GM11168 (cell line): Measurements from ENCODE around the gene MED15.
"Not testable (repeated sequence)": the region's sequence is repeated elsewhere in the genome, so short reads cannot be mapped to it uniquely, and the experiment has no call there.

Source experiments
- in situ Hi-C: fragments of 300-500 bp; cut with MboI; formaldehyde crosslinking; loops from one replicate; pipeline ENCODE4 v1.12.0; 2022; ENCODE audit warnings: low sequenced_read_pairs; ENCODE audit not compliant: unreplicated experiment

Gene MED15, protein sequence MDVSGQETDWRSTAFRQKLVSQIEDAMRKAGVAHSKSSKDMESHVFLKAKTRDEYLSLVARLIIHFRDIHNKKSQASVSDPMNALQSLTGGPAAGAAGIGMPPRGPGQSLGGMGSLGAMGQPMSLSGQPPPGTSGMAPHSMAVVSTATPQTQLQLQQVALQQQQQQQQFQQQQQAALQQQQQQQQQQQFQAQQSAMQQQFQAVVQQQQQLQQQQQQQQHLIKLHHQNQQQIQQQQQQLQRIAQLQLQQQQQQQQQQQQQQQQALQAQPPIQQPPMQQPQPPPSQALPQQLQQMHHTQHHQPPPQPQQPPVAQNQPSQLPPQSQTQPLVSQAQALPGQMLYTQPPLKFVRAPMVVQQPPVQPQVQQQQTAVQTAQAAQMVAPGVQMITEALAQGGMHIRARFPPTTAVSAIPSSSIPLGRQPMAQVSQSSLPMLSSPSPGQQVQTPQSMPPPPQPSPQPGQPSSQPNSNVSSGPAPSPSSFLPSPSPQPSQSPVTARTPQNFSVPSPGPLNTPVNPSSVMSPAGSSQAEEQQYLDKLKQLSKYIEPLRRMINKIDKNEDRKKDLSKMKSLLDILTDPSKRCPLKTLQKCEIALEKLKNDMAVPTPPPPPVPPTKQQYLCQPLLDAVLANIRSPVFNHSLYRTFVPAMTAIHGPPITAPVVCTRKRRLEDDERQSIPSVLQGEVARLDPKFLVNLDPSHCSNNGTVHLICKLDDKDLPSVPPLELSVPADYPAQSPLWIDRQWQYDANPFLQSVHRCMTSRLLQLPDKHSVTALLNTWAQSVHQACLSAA

GRCh38 chr22:20507253-20508066 is at the start of gene MED15:
Gene MED15 (plus strand): TSS chr22:20507610. CDS start chr22:20507679, 69 bp downstream.
- in situ Hi-C loops: no loop called here

DNA sequence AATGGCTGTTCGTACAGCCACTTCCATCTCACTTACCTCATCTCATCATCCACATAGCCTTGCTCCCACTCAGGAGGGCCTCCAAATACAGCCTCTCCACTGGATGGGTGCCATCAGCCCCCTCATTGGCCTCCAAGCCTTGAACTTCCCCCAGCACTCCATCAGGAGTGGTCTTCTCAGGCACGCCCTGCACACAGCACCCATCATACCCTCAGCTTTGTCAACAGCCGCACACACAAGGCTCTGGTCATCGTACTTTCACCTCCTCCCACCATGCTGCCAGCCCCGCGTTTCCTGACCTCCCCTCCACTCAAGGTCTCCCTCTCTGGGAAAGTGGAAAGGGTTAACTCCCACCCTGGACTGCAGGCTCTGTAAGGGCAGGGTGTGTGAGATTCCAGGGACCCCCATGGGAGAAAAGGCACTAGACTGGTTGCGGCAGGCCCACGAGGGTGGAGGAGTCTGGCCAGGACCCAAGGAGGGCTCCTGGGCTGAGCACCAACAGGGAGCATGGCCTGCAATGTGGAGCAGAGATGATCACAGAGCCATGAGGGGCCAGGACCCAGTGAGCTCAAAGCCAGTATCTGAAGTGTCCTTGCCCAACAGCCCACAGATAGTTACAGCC is 48.8 kb upstream of the MED15 start:
- in situ Hi-C loops: no loop called here

GRCh38 chr22:20459152-20459542 is 48.3 kb upstream of the MED15 start:
- in situ Hi-C loops: no loop called here

DNA sequence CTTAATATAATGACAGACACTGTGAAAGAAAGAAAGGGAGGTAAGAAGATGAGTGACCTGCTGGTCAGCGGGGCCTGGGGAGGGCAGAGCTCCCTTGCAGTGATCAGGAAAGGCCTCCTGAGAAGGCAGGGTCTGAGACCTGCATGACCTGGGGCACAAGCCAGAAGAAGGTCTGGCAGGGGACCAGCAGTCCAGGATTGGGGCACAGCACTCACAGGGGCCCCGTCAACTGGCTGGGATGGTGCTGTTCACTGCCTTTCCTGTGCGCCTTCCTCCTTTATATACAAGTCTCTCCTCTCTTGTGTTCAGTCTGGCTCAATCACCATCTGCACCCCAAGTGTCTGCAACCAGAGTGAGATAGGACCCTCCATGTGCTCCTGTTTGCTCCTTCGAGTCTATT is 47.5 kb upstream of the MED15 start:
- in situ Hi-C loops: no loop called here

DNA sequence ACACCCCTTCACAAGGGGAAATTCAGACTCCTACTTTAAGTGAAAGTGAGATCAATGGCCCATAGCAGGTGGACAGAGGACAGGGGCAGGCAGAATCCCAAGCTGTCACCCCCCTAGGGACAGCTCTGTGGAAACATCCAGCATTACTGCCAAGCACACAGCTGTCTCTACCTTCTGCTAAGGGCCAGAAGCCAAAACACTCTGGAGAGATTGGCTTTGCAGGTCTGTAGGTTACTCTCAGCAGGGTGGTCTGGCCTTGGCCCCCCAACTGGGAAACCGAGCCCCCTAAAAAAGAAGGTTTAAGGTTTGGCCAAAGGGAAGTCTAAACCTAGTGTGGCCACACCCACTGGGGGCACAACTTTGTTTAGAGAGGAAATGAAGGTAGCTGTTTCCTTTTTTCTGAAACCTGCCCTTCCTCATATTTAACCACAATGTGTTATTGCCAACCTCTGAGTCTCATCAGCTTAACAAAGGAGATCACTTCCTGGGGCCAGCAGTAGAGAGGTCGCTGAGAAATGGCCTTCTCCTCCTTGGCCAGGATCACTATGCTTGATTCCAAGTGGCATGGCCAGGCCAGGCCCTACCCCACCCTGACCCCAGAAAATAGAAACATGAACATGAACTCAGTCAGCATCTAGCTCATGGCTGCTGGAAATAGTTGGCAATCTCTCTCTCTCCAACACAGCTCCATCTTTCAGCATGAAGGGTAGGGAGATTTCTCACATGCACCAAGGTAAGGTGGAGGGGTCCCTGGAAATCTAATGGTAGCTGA is 43.9 kb upstream of the MED15 start:
- in situ Hi-C loops: no loop called here

DNA sequence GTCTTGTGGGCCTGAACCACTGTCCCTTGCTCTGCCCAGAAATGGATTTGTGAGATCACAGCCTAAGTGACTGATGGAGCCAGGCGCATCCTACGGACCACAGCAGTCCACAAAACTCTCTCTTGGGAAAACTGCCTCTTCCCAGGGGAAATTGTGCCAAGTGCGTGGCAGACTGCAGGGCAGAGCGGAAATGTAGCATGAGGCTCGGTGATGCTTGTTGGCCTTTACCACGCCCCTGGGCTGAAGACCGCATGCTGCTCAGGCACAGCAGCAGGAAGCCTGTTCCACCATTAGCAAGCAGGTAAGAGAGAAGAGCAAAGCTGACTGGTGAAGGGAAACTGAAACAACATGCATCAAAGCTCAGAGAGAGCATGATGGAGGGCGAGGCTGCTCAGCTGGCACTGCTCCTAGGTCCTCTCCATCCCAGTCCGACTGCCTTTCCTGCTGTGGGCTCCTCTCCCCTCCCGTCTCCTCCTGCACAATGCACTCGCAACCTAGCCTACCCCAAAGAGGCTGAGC is 43.3 kb upstream of the MED15 start:
- in situ Hi-C loops: no loop called here

- in situ Hi-C loops: no loop called here
These were observed 42.3 kb upstream of the MED15 start for GRCh38 chr22:20464912-20465758.

DNA sequence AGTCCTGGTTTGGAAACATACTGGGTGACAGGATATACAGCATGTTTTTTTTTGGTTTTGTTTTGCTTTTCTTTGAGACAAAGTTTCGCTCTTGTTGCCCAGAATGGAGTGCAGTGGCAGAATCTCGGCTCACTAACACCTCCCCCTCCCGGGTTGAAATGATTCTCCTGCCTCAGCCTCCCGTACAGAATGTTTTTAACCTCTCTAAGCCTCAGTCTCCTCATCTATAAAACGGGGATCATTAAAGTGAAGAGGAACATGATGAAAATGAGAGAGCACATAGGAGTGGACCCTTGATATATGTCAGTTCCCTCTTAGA is 41.7 kb upstream of the MED15 start:
- in situ Hi-C loops: no loop called here

DNA sequence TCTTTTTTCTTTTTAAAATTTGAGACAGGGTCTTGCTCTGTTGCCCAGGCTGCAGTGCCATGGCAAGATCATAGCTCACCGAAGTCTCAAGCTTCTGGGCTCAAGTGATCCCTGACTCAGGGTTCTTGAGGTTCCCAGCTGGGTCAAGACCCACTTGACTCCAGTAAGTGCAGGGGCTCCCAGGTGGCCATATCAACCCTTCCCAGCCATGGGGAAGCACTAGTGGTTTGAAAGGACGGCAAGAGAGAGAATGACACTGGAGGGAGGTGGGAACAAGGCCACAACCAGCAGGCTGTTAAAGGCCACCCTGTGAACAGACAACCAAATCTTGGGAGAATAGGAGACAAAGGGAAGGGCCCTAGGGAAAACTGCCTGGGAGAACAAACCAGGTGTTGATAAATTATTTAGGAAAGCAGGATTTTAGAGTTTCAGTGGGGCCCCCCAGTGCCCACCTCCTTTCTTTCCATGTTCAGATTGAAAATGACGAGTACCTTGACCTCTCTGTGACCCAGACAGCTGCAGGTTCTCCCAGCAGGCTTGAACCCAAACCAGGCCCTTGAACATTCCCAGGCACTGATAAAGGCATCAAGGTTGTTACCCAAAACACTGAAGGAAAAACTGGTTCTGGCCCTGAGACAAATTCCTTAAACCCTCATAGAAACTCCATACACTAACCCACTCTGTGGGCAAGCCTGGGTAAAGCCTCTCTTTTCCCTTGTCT is 40.6 kb upstream of the MED15 start:
- in situ Hi-C loops: no loop called here

- in situ Hi-C loops: no loop called here
These were observed 38.1 kb upstream of the MED15 start for GRCh38 chr22:20469110-20469868.

DNA sequence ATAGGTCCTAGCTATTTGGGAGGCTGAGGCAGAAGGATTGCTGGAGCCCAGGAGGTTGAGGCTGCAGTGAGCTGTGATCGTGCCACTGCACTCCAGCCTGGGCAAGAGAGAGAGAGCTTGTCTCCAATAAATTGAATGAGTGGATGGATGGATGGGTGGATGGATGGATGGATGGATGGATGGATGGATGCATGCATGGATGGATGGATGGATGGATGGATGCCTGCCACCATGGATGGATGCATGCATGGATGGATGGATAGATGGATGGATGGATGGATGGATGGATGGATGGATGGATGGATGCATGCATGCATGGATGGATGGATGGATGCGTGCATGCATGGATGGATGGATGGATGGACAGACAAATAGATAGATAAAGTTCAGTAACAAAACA is 36.9 kb upstream of the MED15 start:
- in situ Hi-C loops: not testable (repeated sequence)

- in situ Hi-C loops: no loop called here
These were observed 36.1 kb upstream of the MED15 start for GRCh38 chr22:20471126-20471833.

- in situ Hi-C loops: no loop called here
These were observed 34.6 kb upstream of the MED15 start for GRCh38 chr22:20472629-20473442.

GRCh38 chr22:20475115-20475436 is 32.3 kb upstream of the MED15 start:
- in situ Hi-C loops: no loop called here

DNA sequence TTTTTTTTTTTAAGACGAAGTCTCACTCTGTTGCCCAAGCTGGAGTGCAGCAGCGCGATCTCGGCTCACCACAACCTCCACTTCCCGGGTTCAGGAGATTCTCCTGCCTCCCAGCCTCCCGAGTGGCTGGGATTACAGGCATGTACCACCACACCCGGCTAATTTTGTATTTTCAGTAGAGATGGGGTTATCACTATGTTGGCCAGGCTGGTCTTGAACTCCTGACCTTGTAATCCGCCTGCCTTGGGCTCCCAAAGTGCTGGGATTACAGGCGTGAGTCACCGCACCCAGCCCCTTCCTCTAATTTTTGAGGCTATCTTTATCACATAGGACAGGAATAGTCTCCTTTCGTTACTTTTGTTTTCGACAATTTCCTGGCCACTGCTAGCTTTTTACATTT is 31.8 kb upstream of the MED15 start:
- in situ Hi-C loops: not testable (repeated sequence)

GRCh38 chr22:20478059-20478458 is 29.4 kb upstream of the MED15 start:
- in situ Hi-C loops: not testable (repeated sequence)
